ENCODE data around the gene RABL6.
A peak's percentile ranks its signal among the peaks of the same experiment; 100 is the strongest.

- no peak for TF ChIP-seq EP300 (IDR thresholded peaks at IDR 0.05)
- peak in 1 of 2 donors; percentile 51 for TF ChIP-seq CTCF (IDR thresholded peaks at IDR 0.05)
Observed at GRCh38 chr9:136769710-136770191, 38.0 kb upstream of the RABL6 start.

Data from suprapubic skin (tissue), 3 donors.